Endothelial cell of umbilical vein (primary cell): ENCODE results near the gene BASP1.

Experiments used
- EZH2 ChIP-seq: IDR thresholded peaks from 2 replicates; pipeline ENCODE4 v1.6.1; 2012; ENCODE audit warnings: borderline replicate concordance, low read depth, mild to moderate bottlenecking, moderate library complexity, low read length, inconsistent platforms; ENCODE audit not compliant: severe bottlenecking
- POLR2A ChIP-seq: IDR thresholded peaks from 2 replicates; pipeline ENCODE4 v1.6.1; 2012; ENCODE audit warnings: low read depth, mild to moderate bottlenecking, control low read depth, low read length
- POLR2AphosphoS5 ChIP-seq: IDR thresholded peaks from 2 replicates; pipeline ENCODE4 v1.6.1; 2012; ENCODE audit warnings: low read depth, mild to moderate bottlenecking, control low read depth, low read length, moderate library complexity; ENCODE audit not compliant: insufficient read depth
- TF ChIP-seq, protein P1 (sequence below): IDR thresholded peaks from 2 replicates; pipeline ENCODE4 v1.6.1; 2011; ENCODE audit not compliant: insufficient read depth, insufficient read length
- TF ChIP-seq, protein P2 (sequence below), 2 donors: IDR thresholded peaks; 1 replicate in 1 of 2; 2 replicates in 1 of 2; pipeline ENCODE4 v1.5.1; 2011; ENCODE audit warnings: low read length in 2 of 2, mild to moderate bottlenecking in 2 of 2, moderate library complexity in 2 of 2, control low read depth in 1 of 2, inconsistent platforms in 1 of 2, low read depth in 1 of 2; ENCODE audit not compliant: insufficient read depth in 1 of 2; ENCODE audit errors: extremely low read depth in 1 of 2

DNA sequence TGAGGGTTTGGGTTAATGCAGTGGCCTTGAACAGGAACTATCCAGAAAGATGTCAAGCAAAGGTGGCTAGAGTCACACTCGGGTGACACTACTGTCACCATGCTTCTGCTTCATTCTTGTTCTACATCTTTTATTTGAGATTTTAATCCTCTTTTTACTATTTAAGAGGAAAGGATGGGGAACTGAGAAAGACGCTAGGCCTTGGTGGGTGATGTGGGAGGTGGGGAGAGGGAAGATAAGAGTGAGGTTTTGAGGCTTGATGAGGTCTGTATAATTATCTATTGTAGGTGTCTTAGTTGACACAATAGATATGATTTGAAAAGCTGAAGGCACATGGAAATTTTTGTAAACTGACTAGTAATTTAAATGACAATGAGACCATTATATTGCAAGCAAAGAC, 3.5 kb upstream of the BASP1 start:
- TF ChIP-seq, protein P1, sequence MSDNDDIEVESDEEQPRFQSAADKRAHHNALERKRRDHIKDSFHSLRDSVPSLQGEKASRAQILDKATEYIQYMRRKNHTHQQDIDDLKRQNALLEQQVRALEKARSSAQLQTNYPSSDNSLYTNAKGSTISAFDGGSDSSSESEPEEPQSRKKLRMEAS: no peak
- TF ChIP-seq POLR2A (no peak), POLR2AphosphoS5 (no peak), EZH2 (no peak)
- TF ChIP-seq, protein P2, sequence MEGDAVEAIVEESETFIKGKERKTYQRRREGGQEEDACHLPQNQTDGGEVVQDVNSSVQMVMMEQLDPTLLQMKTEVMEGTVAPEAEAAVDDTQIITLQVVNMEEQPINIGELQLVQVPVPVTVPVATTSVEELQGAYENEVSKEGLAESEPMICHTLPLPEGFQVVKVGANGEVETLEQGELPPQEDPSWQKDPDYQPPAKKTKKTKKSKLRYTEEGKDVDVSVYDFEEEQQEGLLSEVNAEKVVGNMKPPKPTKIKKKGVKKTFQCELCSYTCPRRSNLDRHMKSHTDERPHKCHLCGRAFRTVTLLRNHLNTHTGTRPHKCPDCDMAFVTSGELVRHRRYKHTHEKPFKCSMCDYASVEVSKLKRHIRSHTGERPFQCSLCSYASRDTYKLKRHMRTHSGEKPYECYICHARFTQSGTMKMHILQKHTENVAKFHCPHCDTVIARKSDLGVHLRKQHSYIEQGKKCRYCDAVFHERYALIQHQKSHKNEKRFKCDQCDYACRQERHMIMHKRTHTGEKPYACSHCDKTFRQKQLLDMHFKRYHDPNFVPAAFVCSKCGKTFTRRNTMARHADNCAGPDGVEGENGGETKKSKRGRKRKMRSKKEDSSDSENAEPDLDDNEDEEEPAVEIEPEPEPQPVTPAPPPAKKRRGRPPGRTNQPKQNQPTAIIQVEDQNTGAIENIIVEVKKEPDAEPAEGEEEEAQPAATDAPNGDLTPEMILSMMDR (IDR thresholded peaks at IDR 0.05; ENCODE audit: extremely low read depth in 1 of 2, insufficient read depth in 1 of 2, low read depth in 1 of 2, low read length in 2 of 2): no peak
